Endodermal cell (in vitro differentiated cells): ENCODE measurements around the gene WDFY2. TPM values are rescaled to one million over a fixed set of nuclear protein-coding genes. Genes with fewer than 3 reads are reported as not detected.

Experiments
- DNase-seq: peaks from one replicate; pipeline ENCODE4 v3.0.0-alpha.2; 2017
- H3K27ac ChIP-seq: 2 replicates; pipeline ENCODE4 v1.5.1; 2013; ENCODE audit warnings: mild to moderate bottlenecking, low read depth, low read length, moderate library complexity
- H3K27me3 ChIP-seq: 2 replicates; pipeline ENCODE4 v1.6.1; 2013; ENCODE audit warnings: mild to moderate bottlenecking, low read length, moderate library complexity; ENCODE audit not compliant: insufficient read depth, control insufficient read depth, poor library complexity, severe bottlenecking
- H3K36me3 ChIP-seq: 2 replicates; pipeline ENCODE4 v1.7.0; 2013; ENCODE audit warnings: mild to moderate bottlenecking, low read length, moderate library complexity; ENCODE audit not compliant: control insufficient read depth, insufficient read depth
- H3K4me1 ChIP-seq: one replicate; pipeline ENCODE4 v1.7.0; 2013; ENCODE audit warnings: low read length; ENCODE audit not compliant: control insufficient read depth, insufficient read depth
- H3K4me3 ChIP-seq: 2 replicates; pipeline ENCODE4 v1.5.1; 2013; ENCODE audit warnings: mild to moderate bottlenecking, low read length, moderate library complexity
- H3K9ac ChIP-seq: 2 replicates; pipeline ENCODE4 v1.6.1; 2013; ENCODE audit warnings: mild to moderate bottlenecking, low read length, moderate library complexity; ENCODE audit not compliant: poor library complexity, severe bottlenecking; ENCODE audit errors: extremely low read depth
- H3K9me3 ChIP-seq: 2 replicates; pipeline ENCODE4 v1.6.1; 2013; ENCODE audit warnings: mild to moderate bottlenecking, low read length, moderate library complexity; ENCODE audit not compliant: control insufficient read depth
- H3K27ac Mint-ChIP-seq: 2 replicates; pipeline ENCODE4 v1.8.0; 2020; ENCODE audit warnings: mixed read lengths
- H3K27me3 Mint-ChIP-seq: 2 replicates; pipeline ENCODE4 v1.8.0; 2021; ENCODE audit warnings: mild to moderate bottlenecking, mixed read lengths; ENCODE audit not compliant: insufficient read depth
- H3K36me3 Mint-ChIP-seq: 2 replicates; pipeline ENCODE4 v1.8.0; 2020; ENCODE audit warnings: low read depth, mixed read lengths
- H3K4me1 Mint-ChIP-seq: 2 replicates; pipeline ENCODE4 v1.8.0; 2020; ENCODE audit warnings: mixed read lengths
- H3K4me3 Mint-ChIP-seq: 2 replicates; pipeline ENCODE4 v1.8.0; 2020; ENCODE audit warnings: mild to moderate bottlenecking, moderate library complexity, mixed read lengths
- H3K9me3 Mint-ChIP-seq: 2 replicates; pipeline ENCODE4 v1.8.0; 2020; ENCODE audit warnings: mild to moderate bottlenecking, mixed read lengths
- WGBS, 2 experiments: methylation state at CpG; one replicate each; pipeline versions ENCODE4 v1.1.5 to v1.1.7; 2013; ENCODE audit warnings: missing lambda C conversion rate in 2 of 2, mixed read lengths in 1 of 2; ENCODE audit not compliant: insufficient coverage in 1 of 2, insufficient read length in 1 of 2; 5-methylcytosine and 5-hydroxymethylcytosine counted together
- total RNA-seq, 2 donors: library from RNA; stranded (reverse); fragmentation: NEBNext Ultra II Directional in 1 of 2; extraction: Animal tissue kit (Norgen Biotek cat#: 25700) in 1 of 2; gene quantifications; 2 replicates in 1 of 2; 3 replicates in 1 of 2; pipeline ENCODE4 v1.2.1, GENCODE V29; 2021
- TF ChIP-seq, protein P1 (sequence below): fragments of 200-600 bp; sonication (generic); conservative IDR thresholded peaks from 2 replicates; pipeline ENCODE4 v1.5.0; 2021; ENCODE audit warnings: antibody characterized with exemption, mild to moderate bottlenecking

Gene WDFY2
- total RNA-seq, 2 donors from 2014 or later: 20.6 to 28.0 TPM

DNA sequence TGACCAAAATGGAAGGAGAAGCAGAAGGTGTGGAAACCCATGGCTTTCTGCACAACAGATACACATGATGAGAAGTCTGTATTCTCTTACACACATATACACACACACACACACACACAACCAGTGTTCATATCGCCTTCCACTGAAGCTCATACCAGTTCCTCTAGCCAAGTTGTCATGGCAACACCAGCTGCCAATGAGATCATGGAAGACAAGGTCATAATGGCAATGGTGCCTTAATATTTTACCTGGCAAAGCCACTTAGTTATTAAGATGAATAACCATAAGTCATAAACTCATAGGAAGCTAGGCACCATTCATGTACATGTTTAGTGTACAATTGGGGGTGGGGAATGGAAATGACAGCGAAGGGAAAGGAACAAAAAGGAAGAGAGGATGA is 222.3 kb downstream of the WDFY2 start:
- Histone ChIP-seq H3K4me1 (peaks cover 9% of the 10 kb centered on the region), H3K9me3 (no peaks in the 10 kb centered on the region), H3K27me3 (no peaks in the 10 kb centered on the region), H3K36me3 (no peaks in the 10 kb centered on the region), H3K27ac (no peak overlapping the region), H3K9ac (no peak overlapping the region), H3K4me3 (no peak overlapping the region)
- H3K4me3 Mint-ChIP-seq: no peak overlapping the region
- TF ChIP-seq, protein P1, sequence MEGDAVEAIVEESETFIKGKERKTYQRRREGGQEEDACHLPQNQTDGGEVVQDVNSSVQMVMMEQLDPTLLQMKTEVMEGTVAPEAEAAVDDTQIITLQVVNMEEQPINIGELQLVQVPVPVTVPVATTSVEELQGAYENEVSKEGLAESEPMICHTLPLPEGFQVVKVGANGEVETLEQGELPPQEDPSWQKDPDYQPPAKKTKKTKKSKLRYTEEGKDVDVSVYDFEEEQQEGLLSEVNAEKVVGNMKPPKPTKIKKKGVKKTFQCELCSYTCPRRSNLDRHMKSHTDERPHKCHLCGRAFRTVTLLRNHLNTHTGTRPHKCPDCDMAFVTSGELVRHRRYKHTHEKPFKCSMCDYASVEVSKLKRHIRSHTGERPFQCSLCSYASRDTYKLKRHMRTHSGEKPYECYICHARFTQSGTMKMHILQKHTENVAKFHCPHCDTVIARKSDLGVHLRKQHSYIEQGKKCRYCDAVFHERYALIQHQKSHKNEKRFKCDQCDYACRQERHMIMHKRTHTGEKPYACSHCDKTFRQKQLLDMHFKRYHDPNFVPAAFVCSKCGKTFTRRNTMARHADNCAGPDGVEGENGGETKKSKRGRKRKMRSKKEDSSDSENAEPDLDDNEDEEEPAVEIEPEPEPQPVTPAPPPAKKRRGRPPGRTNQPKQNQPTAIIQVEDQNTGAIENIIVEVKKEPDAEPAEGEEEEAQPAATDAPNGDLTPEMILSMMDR: no peak
- DNase-seq: no peak
- WGBS, 2 experiments: 58 to 88% methylated on average over 2 of the region's 2 CpGs
- peaks cover 33% of the 10 kb centered on the region for H3K4me1 Mint-ChIP-seq
- no peaks in the 10 kb centered on the region for H3K27me3 Mint-ChIP-seq
- no peak overlapping the region for H3K27ac Mint-ChIP-seq
- no peaks in the 10 kb centered on the region for H3K9me3 Mint-ChIP-seq
- no peaks in the 10 kb centered on the region for H3K36me3 Mint-ChIP-seq

DNA sequence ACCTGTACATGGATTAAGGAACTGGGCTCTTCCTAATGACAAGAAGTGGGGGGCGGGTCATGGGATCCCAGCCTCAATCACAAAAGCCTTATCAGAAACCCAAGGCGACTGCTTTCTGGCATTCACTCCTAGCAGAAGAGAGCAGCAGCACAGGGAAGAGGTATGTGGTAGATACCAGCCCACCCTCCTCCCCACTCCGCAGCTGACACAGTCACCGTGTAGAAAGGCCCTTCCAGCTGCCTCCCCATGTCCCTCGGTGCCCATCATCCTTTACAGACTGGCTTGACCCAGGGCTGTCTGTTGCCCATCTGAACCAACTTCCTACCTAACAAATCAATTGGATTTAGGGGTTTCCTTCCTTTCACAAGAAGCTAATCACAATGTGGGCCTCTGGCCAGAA is 222.8 kb downstream of the WDFY2 start:
- DNase-seq: no peak
- Histone ChIP-seq H3K9ac (no peak overlapping the region), H3K27me3 (no peaks in the 10 kb centered on the region), H3K4me3 (no peak overlapping the region), H3K36me3 (no peaks in the 10 kb centered on the region), H3K4me1 (peaks cover 9% of the 10 kb centered on the region), H3K9me3 (no peaks in the 10 kb centered on the region), H3K27ac (no peak overlapping the region)
- H3K36me3 Mint-ChIP-seq: no peaks in the 10 kb centered on the region
- H3K4me3 Mint-ChIP-seq: no peak overlapping the region
- 78 to 88% methylated on average over 2 to 5 of the region's 5 CpGs for WGBS, 2 experiments
- no peaks in the 10 kb centered on the region for H3K27me3 Mint-ChIP-seq
- H3K4me1 Mint-ChIP-seq: peaks cover 28% of the 10 kb centered on the region
- no peak overlapping the region for H3K27ac Mint-ChIP-seq
- TF ChIP-seq, protein P1: no peak
- no peaks in the 10 kb centered on the region for H3K9me3 Mint-ChIP-seq

DNA sequence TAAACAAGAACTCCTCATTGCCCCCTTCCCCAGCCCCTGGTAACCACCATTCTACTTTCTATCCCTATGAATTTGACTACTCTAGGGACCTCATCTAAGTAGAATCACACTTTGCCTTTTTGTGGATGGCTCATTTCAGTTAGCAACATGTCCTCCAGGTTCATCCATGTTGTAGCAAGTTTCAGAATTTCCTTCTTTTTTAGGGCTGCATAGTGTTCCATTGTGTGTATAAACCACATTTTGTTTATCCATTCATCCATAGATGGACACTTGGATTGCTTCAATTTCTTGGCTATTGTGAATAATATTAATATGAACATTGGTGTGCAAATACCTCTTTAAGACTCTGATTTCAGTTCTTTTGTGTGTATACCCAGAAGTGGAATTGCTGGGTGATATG is 224.5 kb downstream of the WDFY2 start:
- Histone ChIP-seq H3K9ac (no peak overlapping the region), H3K4me3 (no peak overlapping the region), H3K4me1 (no peaks in the 10 kb centered on the region), H3K9me3 (no peaks in the 10 kb centered on the region), H3K27ac (no peak overlapping the region), H3K36me3 (no peaks in the 10 kb centered on the region), H3K27me3 (no peaks in the 10 kb centered on the region)
- Mint-ChIP-seq H3K4me1 (peaks cover 13% of the 10 kb centered on the region), H3K27ac (no peak overlapping the region), H3K4me3 (no peak overlapping the region), H3K36me3 (no peaks in the 10 kb centered on the region), H3K27me3 (peaks cover 2% of the 10 kb centered on the region), H3K9me3 (no peaks in the 10 kb centered on the region)
- TF ChIP-seq, protein P1: no peak
- no peak for DNase-seq
